22Rv1 (cell line): Measurements from ENCODE around the gene NFATC4.

Source experiments
- CTCF ChIP-seq: fragments of 450-650 bp; IDR thresholded peaks from 2 replicates; pipeline ENCODE4 v1.5.1; 2017; ENCODE audit warnings: mild to moderate bottlenecking
- ZFX ChIP-seq: fragments of 450-650 bp; IDR thresholded peaks from 2 replicates; pipeline ENCODE4 v1.6.1; 2017; ENCODE audit warnings: antibody characterized with exemption, borderline replicate concordance

- no peak for TF ChIP-seq CTCF
- no peak for TF ChIP-seq ZFX
These were observed 6.7 kb upstream of the NFATC4 start for GRCh38 chr14:24361326-24361725.
